HCT116 (cell line): ENCODE data around the gene GPR17.

Experiments used
- CEBPB ChIP-seq: IDR thresholded peaks from 2 replicates; pipeline ENCODE4 v1.6.1; 2012; ENCODE audit warnings: low read depth
- CTCF ChIP-seq, 3 experiments: fragments of 200-600 bp in 1 of 3; sonication (generic) in 1 of 3; IDR thresholded peaks in 2 of 3; conservative IDR thresholded peaks in 1 of 3; 2 replicates each; pipeline ENCODE4 v1.5.1; 2012 to 2017; ENCODE audit warnings: low read depth in 2 of 3, low read length in 2 of 3, antibody characterized with exemption in 1 of 3, borderline replicate concordance in 1 of 3, control low read depth in 1 of 3, mild to moderate bottlenecking in 1 of 3, mixed read lengths in 1 of 3, mixed run types in 1 of 3, moderate library complexity in 1 of 3; ENCODE audit not compliant: insufficient read depth in 1 of 3
- EZH2 ChIP-seq: fragments of 200-600 bp; sonication (generic); IDR thresholded peaks from 2 replicates; pipeline ENCODE4 v1.6.1; 2017; ENCODE audit warnings: antibody characterized with exemption, mixed run types
- EZH2phosphoT487 ChIP-seq: fragments of 200-600 bp; IDR thresholded peaks from 2 replicates; pipeline ENCODE4 v1.6.1; 2018; ENCODE audit warnings: antibody characterized with exemption, borderline replicate concordance
- POLR2A ChIP-seq: IDR thresholded peaks from 2 replicates; pipeline ENCODE4 v1.7.0; 2011; ENCODE audit warnings: borderline replicate concordance; ENCODE audit not compliant: insufficient read depth, insufficient read length; ENCODE audit errors: extremely low read depth
- POLR2AphosphoS5 ChIP-seq: IDR thresholded peaks from 2 replicates; pipeline ENCODE4 v1.6.1; 2011; ENCODE audit warnings: mild to moderate bottlenecking, low read depth, low read length, moderate library complexity
- RAD21 ChIP-seq: IDR thresholded peaks from 2 replicates; pipeline ENCODE4 v1.6.1; 2012; ENCODE audit warnings: low read depth, mild to moderate bottlenecking
- REST ChIP-seq: IDR thresholded peaks from 2 replicates; pipeline ENCODE4 v1.6.1; 2012; ENCODE audit warnings: low read depth
- SP1 ChIP-seq: IDR thresholded peaks from 2 replicates; pipeline ENCODE4 v1.6.1; 2012; ENCODE audit warnings: low read depth
- SRF ChIP-seq: IDR thresholded peaks from 2 replicates; pipeline ENCODE4 v1.6.1; 2012; ENCODE audit warnings: low read depth
- TCF7L2 ChIP-seq: IDR thresholded peaks from 2 replicates; pipeline ENCODE4 v1.7.0; 2011; ENCODE audit warnings: borderline replicate concordance, inconsistent platforms; ENCODE audit not compliant: insufficient read depth, insufficient read length; ENCODE audit errors: extremely low read depth
- YY1 ChIP-seq: IDR thresholded peaks from 2 replicates; pipeline ENCODE4 v1.6.1; 2011; ENCODE audit warnings: low read length, low read depth, moderate library complexity, mild to moderate bottlenecking; ENCODE audit not compliant: insufficient replicate concordance; ENCODE audit errors: extremely low read depth
- ZBTB33 ChIP-seq: IDR thresholded peaks from 2 replicates; pipeline ENCODE4 v1.6.1; 2011; ENCODE audit warnings: mild to moderate bottlenecking, low read length, moderate library complexity; ENCODE audit not compliant: insufficient replicate concordance; ENCODE audit errors: extremely low read depth
- ZNF274 ChIP-seq: fragments of 200-500 bp; sonication (Bioruptor generic); IDR thresholded peaks from 2 replicates; pipeline ENCODE4 v1.6.1; 2014; ENCODE audit warnings: mild to moderate bottlenecking, low read depth, low read length, inconsistent platforms

- TF ChIP-seq CTCF (IDR thresholded peaks at IDR 0.05 in 2 of 3, conservative IDR thresholded peaks at IDR 0.05 in 1 of 3; ENCODE audit: borderline replicate concordance in 1 of 3, insufficient read depth in 1 of 3, low read depth in 2 of 3, low read length in 2 of 3): 0 out of 6 replicates have a peak, but pooled peaks of 1 of the 3 experiments have one; percentile 19
- no peak for TF ChIP-seq RAD21
- peak; percentile 74 for TF ChIP-seq TCF7L2
- no peak for TF ChIP-seq EZH2phosphoT487
- TF ChIP-seq SRF: no peak
- no peak for TF ChIP-seq ZNF274
- TF ChIP-seq YY1: peak; percentile 29
- peak; percentile 39 for TF ChIP-seq ZBTB33
- TF ChIP-seq REST: no peak
- peak; percentile 82 for TF ChIP-seq SP1
- TF ChIP-seq POLR2AphosphoS5: peak; percentile 48
- no peak for TF ChIP-seq POLR2A
- TF ChIP-seq CEBPB: no peak
- no peak for TF ChIP-seq EZH2
Observed at GRCh38 chr2:127700527-127701192, 54.7 kb downstream of the GPR17 start.
